Measurements from ENCODE around the gene HSDL2. TPM values are rescaled to one million over a fixed set of nuclear protein-coding genes. Genes with fewer than 3 reads are reported as not detected.

HSDL2 gene
- polyA plus RNA-seq, 3 donors from 2014 or later = 17.6 to 21.5 (median 18.8) TPM

- H3K36me3 Mint-ChIP-seq = peaks cover 8 to 23% (median 18%) of the 10 kb centered on the region in 3 donors
- no peak for DNase-seq
- no peaks in the 10 kb centered on the region for H3K9me3 Mint-ChIP-seq
- no peak overlapping the region for H3K4me3 Mint-ChIP-seq
- peaks cover 0 to 2% (median 0%) of the 10 kb centered on the region in 3 donors for H3K27me3 Mint-ChIP-seq (ENCODE audit: low read depth in 3 of 3)
- no peak overlapping the region for H3K27ac Mint-ChIP-seq
- H3K4me1 Mint-ChIP-seq = peaks cover 0 to 5% of the 10 kb centered on the region in 2 donors
These were observed 42.7 kb downstream of the HSDL2 start for GRCh38 chr9:112422417-112423148.

- H3K4me3 Mint-ChIP-seq = no peak overlapping the region
- H3K4me1 Mint-ChIP-seq = no peaks in the 10 kb centered on the region
- H3K27me3 Mint-ChIP-seq (ENCODE audit: low read depth in 3 of 3) = no peaks in the 10 kb centered on the region
- H3K27ac Mint-ChIP-seq = no peak overlapping the region
- peaks cover 12 to 40% (median 13%) of the 10 kb centered on the region in 3 donors for H3K36me3 Mint-ChIP-seq
- DNase-seq = no peak
- H3K9me3 Mint-ChIP-seq = no peaks in the 10 kb centered on the region
These were observed 50.2 kb downstream of the HSDL2 start for GRCh38 chr9:112430006-112430522.

- peaks cover 5 to 43% (median 10%) of the 10 kb centered on the region in 3 donors for H3K36me3 Mint-ChIP-seq
- no peaks in the 10 kb centered on the region for H3K9me3 Mint-ChIP-seq
- H3K4me3 Mint-ChIP-seq = no peak overlapping the region
- no peaks in the 10 kb centered on the region for H3K27me3 Mint-ChIP-seq (ENCODE audit: low read depth in 3 of 3)
- no peak for DNase-seq
- no peak overlapping the region for H3K27ac Mint-ChIP-seq
- no peaks in the 10 kb centered on the region for H3K4me1 Mint-ChIP-seq
These were observed 53.8 kb downstream of the HSDL2 start for GRCh38 chr9:112433499-112434392.

DNA sequence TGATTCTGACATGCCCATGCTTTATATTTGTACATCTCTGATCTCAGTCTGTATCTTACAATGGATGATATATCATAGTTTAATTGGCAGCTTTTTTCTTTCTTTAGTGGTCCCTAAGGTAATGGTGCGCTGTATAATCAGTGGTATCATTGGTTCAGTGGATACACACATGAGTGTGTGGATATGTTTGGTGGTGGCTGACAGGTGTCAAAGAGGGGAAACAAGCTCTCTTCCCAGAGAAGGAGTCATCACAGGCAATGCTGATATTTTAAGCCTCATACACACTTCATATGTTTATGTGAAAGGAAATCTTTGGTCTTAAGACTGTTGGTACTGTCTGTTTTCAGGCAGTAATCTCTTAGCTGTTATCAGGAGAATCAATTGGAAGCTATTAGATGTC lies 54.6 kb downstream of the HSDL2 start:
- Mint-ChIP-seq H3K4me3 (no peak overlapping the region), H3K9me3 (no peaks in the 10 kb centered on the region), H3K27ac (no peak overlapping the region), H3K27me3 (ENCODE audit: low read depth in 3 of 3) (no peaks in the 10 kb centered on the region), H3K4me1 (no peaks in the 10 kb centered on the region), H3K36me3 (peaks cover 5 to 38% (median 9%) of the 10 kb centered on the region in 3 donors)
- no peak for DNase-seq

DNA sequence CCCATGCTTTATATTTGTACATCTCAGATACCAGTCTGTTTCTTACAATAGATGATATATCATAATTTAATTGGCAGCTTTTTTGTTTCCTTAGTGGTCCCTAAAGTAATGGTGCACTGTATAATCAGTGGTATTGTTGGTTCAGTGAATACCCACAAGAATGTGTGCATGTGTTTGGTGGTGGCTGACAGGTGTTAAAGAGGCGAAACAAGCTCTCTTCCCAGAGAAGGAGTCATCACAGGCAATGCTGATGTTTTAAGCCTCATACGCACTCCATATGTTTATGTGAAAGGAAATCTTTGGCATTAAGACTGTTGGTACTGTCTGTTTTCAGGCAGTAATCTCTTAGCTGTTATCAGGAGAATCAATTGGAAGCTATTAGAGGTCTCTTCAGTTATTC lies 57.5 kb downstream of the HSDL2 start:
- Mint-ChIP-seq H3K27me3 (ENCODE audit: low read depth in 3 of 3) (no peaks in the 10 kb centered on the region), H3K9me3 (no peaks in the 10 kb centered on the region), H3K36me3 (peaks cover 0 to 18% (median 6%) of the 10 kb centered on the region in 3 donors), H3K4me1 (no peaks in the 10 kb centered on the region), H3K4me3 (no peak overlapping the region), H3K27ac (no peak overlapping the region)
- DNase-seq = no peak

- no peaks in the 10 kb centered on the region for H3K4me1 Mint-ChIP-seq
- H3K4me3 Mint-ChIP-seq = no peak overlapping the region
- DNase-seq = no peak
- no peaks in the 10 kb centered on the region for H3K9me3 Mint-ChIP-seq
- peaks cover 0 to 8% (median 6%) of the 10 kb centered on the region in 3 donors for H3K36me3 Mint-ChIP-seq
- H3K27ac Mint-ChIP-seq = no peak overlapping the region
- H3K27me3 Mint-ChIP-seq (ENCODE audit: low read depth in 3 of 3) = no peaks in the 10 kb centered on the region
These were observed 59.3 kb downstream of the HSDL2 start for GRCh38 chr9:112439171-112439570.

DNA sequence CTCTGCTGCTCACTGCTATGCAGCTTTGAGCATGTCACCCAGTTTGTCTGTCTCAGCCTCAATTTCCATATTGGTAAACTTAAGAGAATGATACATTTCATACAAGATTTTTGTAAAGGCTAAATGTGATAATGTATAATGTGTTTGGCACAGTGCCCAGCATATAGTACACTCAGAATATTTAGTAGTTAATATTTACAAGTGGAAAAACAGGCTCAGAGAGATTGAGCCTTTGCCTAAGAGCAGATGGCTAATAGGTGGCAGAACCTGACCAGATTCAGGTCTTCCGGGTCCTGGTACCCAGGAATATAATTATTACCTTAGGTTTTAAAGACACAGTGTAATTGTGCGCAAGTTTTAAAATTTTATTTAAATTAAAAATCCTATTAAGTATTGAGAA lies 59.9 kb downstream of the HSDL2 start:
- no peaks in the 10 kb centered on the region for H3K4me1 Mint-ChIP-seq
- H3K27ac Mint-ChIP-seq = peak overlapping the region in 1 of 6 donors; percentile 29
- no peaks in the 10 kb centered on the region for H3K9me3 Mint-ChIP-seq
- H3K4me3 Mint-ChIP-seq = no peak overlapping the region
- H3K27me3 Mint-ChIP-seq (ENCODE audit: low read depth in 3 of 3) = no peaks in the 10 kb centered on the region
- H3K36me3 Mint-ChIP-seq = peaks cover 0 to 6% (median 3%) of the 10 kb centered on the region in 3 donors
- DNase-seq = no peak

GRCh38 chr9:112443200-112443599 lies 63.3 kb downstream of the HSDL2 start:
- peaks cover 0 to 1% (median 0%) of the 10 kb centered on the region in 3 donors for H3K27me3 Mint-ChIP-seq (ENCODE audit: low read depth in 3 of 3)
- H3K27ac Mint-ChIP-seq = no peak overlapping the region
- peaks cover 0 to 5% (median 0%) of the 10 kb centered on the region in 3 donors for H3K36me3 Mint-ChIP-seq
- DNase-seq = peak; percentile 18 to 37 (median 25)
- no peak overlapping the region for H3K4me3 Mint-ChIP-seq
- H3K4me1 Mint-ChIP-seq = peaks cover 14 to 17% of the 10 kb centered on the region in 2 donors
- no peaks in the 10 kb centered on the region for H3K9me3 Mint-ChIP-seq

DNA sequence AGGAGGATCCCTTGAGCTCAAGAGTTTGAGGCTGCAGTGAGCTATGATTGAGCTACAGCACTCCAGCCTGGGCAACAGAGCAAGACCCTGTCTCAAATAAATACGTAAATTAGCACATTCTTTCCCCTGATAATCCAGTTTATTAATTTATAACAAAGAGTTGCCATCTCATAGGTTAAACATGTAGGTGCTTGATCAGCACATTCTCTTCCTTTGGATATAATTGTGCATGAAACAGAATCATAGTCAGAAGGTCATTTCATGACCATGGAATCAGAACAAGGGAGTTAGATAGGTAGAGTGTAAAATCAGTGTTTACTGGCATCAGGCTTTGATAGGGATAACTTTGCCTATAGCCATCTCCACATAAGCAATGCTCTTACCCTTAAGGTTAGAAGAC lies 63.7 kb downstream of the HSDL2 start:
- DNase-seq = no peak
- no peak overlapping the region for H3K27ac Mint-ChIP-seq
- H3K4me1 Mint-ChIP-seq = peaks cover 14 to 17% of the 10 kb centered on the region in 2 donors
- H3K4me3 Mint-ChIP-seq = no peak overlapping the region
- H3K36me3 Mint-ChIP-seq = peaks cover 0 to 4% (median 0%) of the 10 kb centered on the region in 3 donors
- no peaks in the 10 kb centered on the region for H3K9me3 Mint-ChIP-seq
- H3K27me3 Mint-ChIP-seq (ENCODE audit: low read depth in 3 of 3) = peaks cover 0 to 1% (median 0%) of the 10 kb centered on the region in 3 donors

GRCh38 chr9:112445196-112445595 lies 65.3 kb downstream of the HSDL2 start:
- Mint-ChIP-seq H3K27me3 (ENCODE audit: low read depth in 3 of 3) (peaks cover 0 to 1% (median 0%) of the 10 kb centered on the region in 3 donors), H3K4me1 (peaks cover 14 to 17% of the 10 kb centered on the region in 2 donors), H3K27ac (peak overlapping the region in 2 of 6 donors; percentile 2 to 18), H3K4me3 (no peak overlapping the region), H3K36me3 (peaks cover 0 to 4% (median 0%) of the 10 kb centered on the region in 3 donors), H3K9me3 (no peaks in the 10 kb centered on the region)
- DNase-seq = no peak

DNA sequence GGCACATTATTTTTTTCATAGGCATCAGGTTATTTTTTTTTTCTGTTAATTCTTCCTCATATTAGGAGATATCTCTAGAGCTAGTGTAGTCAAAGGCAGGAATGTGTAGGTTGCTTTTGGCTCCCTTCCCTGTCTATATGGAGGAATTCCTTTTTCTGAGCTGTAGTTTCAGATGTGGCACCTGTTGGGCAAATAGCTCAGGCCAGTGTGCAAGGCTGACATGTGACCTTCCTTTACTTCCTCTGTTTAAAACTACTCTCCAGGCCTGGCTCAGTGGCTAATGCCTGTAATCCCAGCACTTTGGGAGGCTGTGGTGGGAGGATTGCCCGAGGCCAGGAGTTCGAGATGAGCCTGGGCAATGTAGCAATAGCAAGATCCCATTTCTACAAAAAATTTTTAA lies 66.2 kb downstream of the HSDL2 start:
- peaks cover 0 to 1% (median 0%) of the 10 kb centered on the region in 3 donors for H3K27me3 Mint-ChIP-seq (ENCODE audit: low read depth in 3 of 3)
- DNase-seq = no peak
- no peak overlapping the region for H3K4me3 Mint-ChIP-seq
- H3K4me1 Mint-ChIP-seq = peaks cover 20% of the 10 kb centered on the region in 2 donors
- H3K36me3 Mint-ChIP-seq = peaks cover 0 to 4% (median 0%) of the 10 kb centered on the region in 3 donors
- peak overlapping the region in 1 of 6 donors; percentile 37 for H3K27ac Mint-ChIP-seq
- H3K9me3 Mint-ChIP-seq = no peaks in the 10 kb centered on the region

- Mint-ChIP-seq H3K36me3 (peaks cover 0 to 4% (median 0%) of the 10 kb centered on the region in 3 donors), H3K27ac (peak overlapping the region in 3 of 6 donors; percentile 25 to 37 (median 27)), H3K4me3 (no peak overlapping the region), H3K9me3 (no peaks in the 10 kb centered on the region), H3K27me3 (ENCODE audit: low read depth in 3 of 3) (peaks cover 0 to 1% (median 0%) of the 10 kb centered on the region in 3 donors), H3K4me1 (peaks cover 24 to 25% of the 10 kb centered on the region in 2 donors)
- no peak for DNase-seq
These were observed 66.6 kb downstream of the HSDL2 start for GRCh38 chr9:112446526-112446925.

GRCh38 chr9:112447283-112447761 lies 67.4 kb downstream of the HSDL2 start:
- Mint-ChIP-seq H3K9me3 (no peaks in the 10 kb centered on the region), H3K27me3 (ENCODE audit: low read depth in 3 of 3) (peaks cover 0 to 1% (median 0%) of the 10 kb centered on the region in 3 donors), H3K4me3 (no peak overlapping the region), H3K4me1 (peaks cover 28 to 30% of the 10 kb centered on the region in 2 donors), H3K27ac (peak overlapping the region in 4 of 6 donors; percentile 14 to 53 (median 22)), H3K36me3 (no peaks in the 10 kb centered on the region)
- DNase-seq = no peak

Measured in immature natural killer cell (primary cell).